GM12801 (cell line): ENCODE results near the gene DNAJA4.

Source experiments
- TF ChIP-seq, protein P1 (sequence below): IDR thresholded peaks from one replicate; pipeline ENCODE4 v1.5.1; 2011; ENCODE audit warnings: control low read depth; ENCODE audit not compliant: insufficient read length; ENCODE audit errors: extremely low read depth

The DNAJA4 gene

GRCh38 chr15:78272776-78273175 lies 8.4 kb downstream of the DNAJA4 start:
- TF ChIP-seq, protein P1, sequence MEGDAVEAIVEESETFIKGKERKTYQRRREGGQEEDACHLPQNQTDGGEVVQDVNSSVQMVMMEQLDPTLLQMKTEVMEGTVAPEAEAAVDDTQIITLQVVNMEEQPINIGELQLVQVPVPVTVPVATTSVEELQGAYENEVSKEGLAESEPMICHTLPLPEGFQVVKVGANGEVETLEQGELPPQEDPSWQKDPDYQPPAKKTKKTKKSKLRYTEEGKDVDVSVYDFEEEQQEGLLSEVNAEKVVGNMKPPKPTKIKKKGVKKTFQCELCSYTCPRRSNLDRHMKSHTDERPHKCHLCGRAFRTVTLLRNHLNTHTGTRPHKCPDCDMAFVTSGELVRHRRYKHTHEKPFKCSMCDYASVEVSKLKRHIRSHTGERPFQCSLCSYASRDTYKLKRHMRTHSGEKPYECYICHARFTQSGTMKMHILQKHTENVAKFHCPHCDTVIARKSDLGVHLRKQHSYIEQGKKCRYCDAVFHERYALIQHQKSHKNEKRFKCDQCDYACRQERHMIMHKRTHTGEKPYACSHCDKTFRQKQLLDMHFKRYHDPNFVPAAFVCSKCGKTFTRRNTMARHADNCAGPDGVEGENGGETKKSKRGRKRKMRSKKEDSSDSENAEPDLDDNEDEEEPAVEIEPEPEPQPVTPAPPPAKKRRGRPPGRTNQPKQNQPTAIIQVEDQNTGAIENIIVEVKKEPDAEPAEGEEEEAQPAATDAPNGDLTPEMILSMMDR: no peak

GRCh38 chr15:78274994-78275393 lies 10.6 kb downstream of the DNAJA4 start:
- TF ChIP-seq, protein P1: no peak

- TF ChIP-seq, protein P1: no peak
Measured at GRCh38 chr15:78276064-78276943, 11.9 kb downstream of the DNAJA4 start.

DNA sequence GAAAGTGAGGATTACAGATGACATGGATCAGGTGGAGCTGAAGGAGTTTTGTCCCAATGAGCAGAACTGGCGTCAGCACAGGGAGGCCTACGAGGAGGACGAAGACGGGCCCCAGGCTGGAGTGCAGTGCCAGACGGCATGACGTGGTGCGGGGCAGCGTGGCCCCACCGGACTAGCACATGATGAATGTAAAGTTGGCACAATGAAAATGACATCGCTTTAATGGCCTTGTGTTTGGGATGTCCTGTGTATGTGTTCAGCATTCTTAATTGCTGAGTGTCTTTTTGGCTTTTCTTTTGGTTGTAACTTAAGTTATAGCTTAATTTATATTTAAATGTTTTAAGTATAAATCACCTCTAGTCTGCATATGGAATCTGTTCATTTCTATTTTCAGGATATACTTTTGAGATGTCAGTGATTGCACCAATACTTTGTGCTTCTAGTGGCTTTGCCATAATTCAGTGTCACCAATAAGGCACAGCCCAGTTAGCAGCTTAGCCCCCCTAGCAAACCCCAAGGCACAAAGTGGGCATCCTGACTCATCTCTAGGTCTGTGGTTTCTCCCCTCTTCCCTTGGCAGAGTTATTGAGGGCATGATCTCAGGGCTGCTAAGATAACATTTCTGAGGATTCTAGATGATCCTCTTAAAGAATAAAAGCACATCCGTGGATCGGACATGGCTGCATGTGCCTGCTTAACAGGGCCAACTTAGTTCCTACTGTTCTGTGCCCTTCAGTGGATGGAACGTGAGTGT lies 16.1 kb downstream of the DNAJA4 start:
- TF ChIP-seq, protein P1: no peak

- TF ChIP-seq, protein P1: no peak
Measured at GRCh38 chr15:78282324-78282723, 18.0 kb downstream of the DNAJA4 start.

DNA sequence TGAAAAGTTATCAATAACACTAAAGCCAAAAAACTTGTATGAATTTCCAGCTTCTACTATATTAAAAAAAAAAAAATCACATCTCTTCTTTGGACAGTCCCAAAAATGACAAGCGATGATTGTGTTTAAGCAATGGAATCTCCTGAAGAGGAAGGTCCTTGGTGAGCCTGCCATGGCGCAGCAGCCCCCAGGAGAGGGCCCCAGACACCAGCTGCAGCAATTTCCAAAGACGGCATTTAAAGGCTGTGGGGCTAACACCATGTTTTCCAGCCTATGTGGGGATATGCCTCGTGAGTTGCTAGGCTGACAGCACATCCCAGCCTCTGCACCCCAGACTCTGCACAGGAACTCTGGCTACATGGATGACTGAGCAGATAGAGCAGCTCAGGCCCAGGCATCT lies 20.4 kb downstream of the DNAJA4 start:
- TF ChIP-seq, protein P1: no peak

DNA sequence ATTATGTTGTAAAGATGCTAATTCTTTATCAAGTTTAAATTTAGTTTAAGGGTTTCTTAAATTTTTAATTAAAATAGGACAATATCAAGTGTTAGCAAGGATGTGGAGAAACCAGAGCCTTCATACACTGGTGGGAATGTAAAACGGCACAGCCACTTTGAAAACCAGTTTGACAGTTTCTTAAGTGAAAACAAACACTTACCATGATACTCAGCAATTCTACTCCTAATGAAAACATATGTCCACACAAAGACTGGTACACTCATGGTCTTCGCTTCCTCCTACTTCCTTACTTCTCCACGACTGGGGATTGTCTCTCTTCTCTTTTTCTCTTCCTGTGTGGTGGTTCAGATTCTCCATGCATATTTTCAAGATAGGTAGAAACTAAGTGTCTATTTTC lies 25.9 kb downstream of the DNAJA4 start:
- TF ChIP-seq, protein P1: no peak
